HG03103 (cell line): ENCODE data around the gene C9orf50.

ENCODE experiments used
- ATAC-seq: cut with Tn5 transposase; IDR thresholded peaks from one replicate; pipeline ENCODE4 v1.9.1; 2021; ENCODE audit warnings: low read depth; ENCODE audit not compliant: unreplicated experiment

C9orf50 gene

GRCh38 chr9:129632460-129632859, 11.6 kb upstream of the C9orf50 start:
- ATAC-seq: no peak

- no peak for ATAC-seq
Measured at GRCh38 chr9:129631674-129632129, 10.8 kb upstream of the C9orf50 start.

GRCh38 chr9:129630967-129631673, 10.2 kb upstream of the C9orf50 start:
- no peak for ATAC-seq

- no peak for ATAC-seq
Measured at GRCh38 chr9:129629251-129629820, 8.4 kb upstream of the C9orf50 start.

GRCh38 chr9:129628709-129629108, 7.8 kb upstream of the C9orf50 start:
- ATAC-seq: no peak

- no peak for ATAC-seq
Measured at GRCh38 chr9:129627556-129628440, 6.9 kb upstream of the C9orf50 start.

- peak; percentile 16 for ATAC-seq
Measured at GRCh38 chr9:129626625-129627284, 5.9 kb upstream of the C9orf50 start.

GRCh38 chr9:129626079-129626624, 5.3 kb upstream of the C9orf50 start, which contains the start of gene NTMT1:
Gene NTMT1, plus strand, starts transcription at chr9:129626163. Its CDS starts 6,541 bp downstream, at chr9:129632704.
- ATAC-seq: peak; percentile 65

- ATAC-seq: no peak
Measured at GRCh38 chr9:129624947-129625346, 4.0 kb upstream of the C9orf50 start.

- no peak for ATAC-seq
Measured at GRCh38 chr9:129624168-129624759, 3.4 kb upstream of the C9orf50 start.

GRCh38 chr9:129623331-129623730, 2.4 kb upstream of the C9orf50 start:
- no peak for ATAC-seq

- ATAC-seq: no peak
Measured at GRCh38 chr9:129619787-129620668, 873 bp downstream of the C9orf50 start.

GRCh38 chr9:129617167-129617566, 3.7 kb downstream of the C9orf50 start:
- no peak for ATAC-seq

GRCh38 chr9:129615407-129616285, 5.3 kb downstream of the C9orf50 start:
- ATAC-seq: no peak

- ATAC-seq: no peak
Measured at GRCh38 chr9:129614932-129615331, 6.0 kb downstream of the C9orf50 start.

- ATAC-seq: no peak
Measured at GRCh38 chr9:129613520-129614175, 7.3 kb downstream of the C9orf50 start.

- ATAC-seq: no peak
Measured at GRCh38 chr9:129612815-129613519, 7.9 kb downstream of the C9orf50 start.
